Measurements from ENCODE around the gene FGF12.

FGF12 gene

GRCh38 chr3:192706272-192706671, 21.1 kb downstream of the FGF12 start:
- Histone ChIP-seq H3F3A (ENCODE audit: insufficient read depth) (no peaks in the 10 kb centered on the region), H3K36me3 (ENCODE audit: low read length) (no peaks in the 10 kb centered on the region), H3K9me2 (replicated peaks; ENCODE audit: insufficient read depth, low read length) (no peaks in the 10 kb centered on the region), H3K4me3 (ENCODE audit: insufficient read depth, low read length, poor library complexity, severe bottlenecking) (no peak overlapping the region), H4K20me1 (ENCODE audit: low read depth, low read length) (no peaks in the 10 kb centered on the region), H3K27ac (ENCODE audit: low read depth, low read length) (no peak overlapping the region), H3K4me2 (ENCODE audit: low read depth, low read length, poor library complexity, severe bottlenecking) (no peak overlapping the region), H3K9me3 (ENCODE audit: insufficient read depth, low read length) (no peaks in the 10 kb centered on the region), H3K79me2 (ENCODE audit: insufficient read depth, low read length) (no peaks in the 10 kb centered on the region), H3K27me3 (ENCODE audit: low read length) (no peaks in the 10 kb centered on the region), H3K9ac (ENCODE audit: low read length) (no peak overlapping the region), H2AFZ (ENCODE audit: low read depth, low read length, severe bottlenecking) (no peak overlapping the region)
- TF ChIP-seq, protein P1, sequence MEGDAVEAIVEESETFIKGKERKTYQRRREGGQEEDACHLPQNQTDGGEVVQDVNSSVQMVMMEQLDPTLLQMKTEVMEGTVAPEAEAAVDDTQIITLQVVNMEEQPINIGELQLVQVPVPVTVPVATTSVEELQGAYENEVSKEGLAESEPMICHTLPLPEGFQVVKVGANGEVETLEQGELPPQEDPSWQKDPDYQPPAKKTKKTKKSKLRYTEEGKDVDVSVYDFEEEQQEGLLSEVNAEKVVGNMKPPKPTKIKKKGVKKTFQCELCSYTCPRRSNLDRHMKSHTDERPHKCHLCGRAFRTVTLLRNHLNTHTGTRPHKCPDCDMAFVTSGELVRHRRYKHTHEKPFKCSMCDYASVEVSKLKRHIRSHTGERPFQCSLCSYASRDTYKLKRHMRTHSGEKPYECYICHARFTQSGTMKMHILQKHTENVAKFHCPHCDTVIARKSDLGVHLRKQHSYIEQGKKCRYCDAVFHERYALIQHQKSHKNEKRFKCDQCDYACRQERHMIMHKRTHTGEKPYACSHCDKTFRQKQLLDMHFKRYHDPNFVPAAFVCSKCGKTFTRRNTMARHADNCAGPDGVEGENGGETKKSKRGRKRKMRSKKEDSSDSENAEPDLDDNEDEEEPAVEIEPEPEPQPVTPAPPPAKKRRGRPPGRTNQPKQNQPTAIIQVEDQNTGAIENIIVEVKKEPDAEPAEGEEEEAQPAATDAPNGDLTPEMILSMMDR (IDR thresholded peaks at IDR 0.05; ENCODE audit: insufficient read depth, low read length, poor library complexity, severe bottlenecking), result no peak
- no peak for TF ChIP-seq EZH2phosphoT487 (conservative IDR thresholded peaks at IDR 0.05; ENCODE audit: low read length)

DNA sequence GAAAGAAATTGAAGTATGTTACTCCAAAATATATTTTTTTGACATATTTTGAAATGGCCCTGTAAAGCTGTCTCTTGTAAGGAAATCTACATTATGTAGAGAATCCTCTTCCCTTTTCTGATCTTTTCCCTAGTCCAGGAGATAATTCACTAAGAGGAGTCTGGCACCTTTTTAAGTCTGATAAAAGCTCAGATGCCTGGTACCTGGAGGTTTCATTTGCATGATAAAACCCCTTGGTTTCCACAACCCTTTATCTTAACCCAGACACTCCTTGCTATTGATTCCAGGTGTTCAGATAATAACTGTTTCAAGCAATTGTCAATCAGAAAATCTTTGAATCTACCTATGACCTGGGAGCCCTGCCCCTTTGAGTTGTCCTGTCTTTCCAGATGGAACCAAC, 26.5 kb downstream of the FGF12 start:
- Histone ChIP-seq H4K20me1 (ENCODE audit: low read depth, low read length) (no peaks in the 10 kb centered on the region), H3K4me3 (ENCODE audit: insufficient read depth, low read length, poor library complexity, severe bottlenecking) (no peak overlapping the region), H3K27ac (ENCODE audit: low read depth, low read length) (no peak overlapping the region), H3K27me3 (ENCODE audit: low read length) (no peaks in the 10 kb centered on the region), H3K9ac (ENCODE audit: low read length) (no peak overlapping the region), H2AFZ (ENCODE audit: low read depth, low read length, severe bottlenecking) (no peak overlapping the region), H3K9me3 (ENCODE audit: insufficient read depth, low read length) (no peaks in the 10 kb centered on the region), H3K36me3 (ENCODE audit: low read length) (no peaks in the 10 kb centered on the region), H3F3A (ENCODE audit: insufficient read depth) (no peaks in the 10 kb centered on the region), H3K4me2 (ENCODE audit: low read depth, low read length, poor library complexity, severe bottlenecking) (no peak overlapping the region), H3K9me2 (replicated peaks; ENCODE audit: insufficient read depth, low read length) (no peaks in the 10 kb centered on the region), H3K79me2 (ENCODE audit: insufficient read depth, low read length) (no peaks in the 10 kb centered on the region)
- TF ChIP-seq, protein P1 (IDR thresholded peaks at IDR 0.05; ENCODE audit: insufficient read depth, low read length, poor library complexity, severe bottlenecking), result no peak
- TF ChIP-seq EZH2phosphoT487 (conservative IDR thresholded peaks at IDR 0.05; ENCODE audit: low read length), result no peak

DNA sequence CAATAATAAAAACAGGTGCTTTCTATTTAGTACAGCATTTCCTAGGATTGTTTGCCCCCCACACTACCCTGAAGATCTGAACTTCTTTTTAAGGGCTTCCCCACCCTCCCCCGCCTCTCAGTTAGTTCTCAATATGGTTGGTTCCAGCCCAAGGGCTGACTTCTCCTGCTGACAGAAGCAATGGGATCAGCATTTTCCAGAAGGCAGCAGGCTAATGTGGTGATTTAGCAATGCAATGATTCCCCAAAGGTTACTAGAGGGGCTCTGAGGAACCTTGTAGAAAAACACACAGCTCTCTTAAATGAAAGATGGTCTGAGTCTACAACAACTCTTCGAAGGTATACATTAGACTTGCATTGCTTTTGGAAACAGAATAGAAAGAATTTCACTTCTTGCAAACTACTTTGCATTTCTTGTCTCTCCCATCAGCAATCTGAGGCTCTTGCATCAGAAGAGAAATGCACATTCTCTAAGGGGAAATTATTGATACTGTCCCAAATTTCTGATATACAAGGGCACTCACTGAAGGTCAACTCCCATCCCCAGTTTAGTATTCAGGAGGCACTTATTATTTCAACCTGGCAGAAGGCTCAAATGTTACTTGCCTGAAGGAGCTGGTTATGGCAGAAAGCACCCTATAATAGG, 30.3 kb downstream of the FGF12 start:
- Histone ChIP-seq H3K9ac (ENCODE audit: low read length) (no peak overlapping the region), H3K36me3 (ENCODE audit: low read length) (no peaks in the 10 kb centered on the region), H3K79me2 (ENCODE audit: insufficient read depth, low read length) (no peaks in the 10 kb centered on the region), H3K4me2 (ENCODE audit: low read depth, low read length, poor library complexity, severe bottlenecking) (no peak overlapping the region), H3K27ac (ENCODE audit: low read depth, low read length) (no peak overlapping the region), H3K4me3 (ENCODE audit: insufficient read depth, low read length, poor library complexity, severe bottlenecking) (no peak overlapping the region), H3K9me3 (ENCODE audit: insufficient read depth, low read length) (no peaks in the 10 kb centered on the region), H3K27me3 (ENCODE audit: low read length) (no peaks in the 10 kb centered on the region), H3F3A (ENCODE audit: insufficient read depth) (no peaks in the 10 kb centered on the region), H4K20me1 (ENCODE audit: low read depth, low read length) (no peaks in the 10 kb centered on the region), H3K9me2 (replicated peaks; ENCODE audit: insufficient read depth, low read length) (no peaks in the 10 kb centered on the region), H2AFZ (ENCODE audit: low read depth, low read length, severe bottlenecking) (no peak overlapping the region)
- TF ChIP-seq, protein P1 (IDR thresholded peaks at IDR 0.05; ENCODE audit: insufficient read depth, low read length, poor library complexity, severe bottlenecking), result no peak
- no peak for TF ChIP-seq EZH2phosphoT487 (conservative IDR thresholded peaks at IDR 0.05; ENCODE audit: low read length)

Measured in SU-DHL-6 (cell line).